Uterus (tissue), 4 donors: ENCODE measurements around the gene LRRN2. TPM values are rescaled to one million over a fixed set of nuclear protein-coding genes. Genes with fewer than 3 reads are reported as not detected.

Source experiments
- DNase-seq, 2 donors: peaks; one replicate each; pipeline ENCODE4 v3.0.0-alpha.2; 2019 to 2020
- H3K27ac ChIP-seq, 2 donors: fragments of 200-600 bp; sonication (generic); 1 replicate in 1 of 2; 2 replicates in 1 of 2; pipeline ENCODE4 v1.5.1; 2016 to 2018
- H3K27me3 ChIP-seq, 2 donors: fragments of 200-600 bp; sonication (generic); one replicate each; pipeline ENCODE4 v1.5.1; 2018 to 2019; ENCODE audit warnings: control low read depth in 1 of 2
- H3K36me3 ChIP-seq, 2 donors: fragments of 200-600 bp; sonication (generic); one replicate each; pipeline ENCODE4 v1.5.1; 2019; ENCODE audit warnings: control low read depth in 1 of 2
- H3K4me1 ChIP-seq, 2 donors: fragments of 200-600 bp; sonication (generic); one replicate each; pipeline ENCODE4 v1.5.1; 2018 to 2019; ENCODE audit warnings: control low read depth in 1 of 2
- H3K4me3 ChIP-seq, 2 donors: fragments of 200-600 bp; sonication (generic); 1 replicate in 1 of 2; 2 replicates in 1 of 2; pipeline ENCODE4 v1.5.1; 2018 to 2019; ENCODE audit warnings: mild to moderate bottlenecking in 1 of 2
- H3K9me3 ChIP-seq, 2 donors: fragments of 200-600 bp; sonication (generic); one replicate each; pipeline ENCODE4 v1.5.1; 2019; ENCODE audit warnings: control low read depth in 1 of 2
- POLR2A ChIP-seq, 2 donors: fragments of 450-650 bp; IDR thresholded peaks; one replicate each; pipeline ENCODE4 v1.6.1; 2016; ENCODE audit warnings: antibody characterized with exemption in 2 of 2, mild to moderate bottlenecking in 1 of 2, moderate library complexity in 1 of 2
- intact Hi-C: fragments of 100-400 bp; cut with DNase I; formaldehyde crosslinking; loops from one replicate; pipeline ENCODE4 v1.15.1; 2023; ENCODE audit warnings: low total_unique reads
- total RNA-seq, 4 donors: library from RNA; depleted of rRNA in 3 of 4; stranded (reverse); fragments of >200 nt in 3 of 4; gene quantifications; one replicate each; pipeline versions ENCODE4 v1.1.0 to v1.2.4, GENCODE V29; 2014 to 2023
- TF ChIP-seq, protein P1 (sequence below), 4 experiments: fragments of 200-600 bp in 2 of 4; fragments of 450-650 bp in 2 of 4; sonication (generic) in 2 of 4; IDR thresholded peaks; one replicate each; pipeline ENCODE4 v1.5.1; 2016 to 2019; ENCODE audit warnings: antibody characterized with exemption in 4 of 4, mild to moderate bottlenecking in 2 of 4, moderate library complexity in 1 of 4
- donor health status: DM: yes; HTN: yes; CAD: no.

Gene LRRN2
- total RNA-seq, 4 donors from 2014 or later: 1.3 to 5.5 (median 3.9) TPM

DNA sequence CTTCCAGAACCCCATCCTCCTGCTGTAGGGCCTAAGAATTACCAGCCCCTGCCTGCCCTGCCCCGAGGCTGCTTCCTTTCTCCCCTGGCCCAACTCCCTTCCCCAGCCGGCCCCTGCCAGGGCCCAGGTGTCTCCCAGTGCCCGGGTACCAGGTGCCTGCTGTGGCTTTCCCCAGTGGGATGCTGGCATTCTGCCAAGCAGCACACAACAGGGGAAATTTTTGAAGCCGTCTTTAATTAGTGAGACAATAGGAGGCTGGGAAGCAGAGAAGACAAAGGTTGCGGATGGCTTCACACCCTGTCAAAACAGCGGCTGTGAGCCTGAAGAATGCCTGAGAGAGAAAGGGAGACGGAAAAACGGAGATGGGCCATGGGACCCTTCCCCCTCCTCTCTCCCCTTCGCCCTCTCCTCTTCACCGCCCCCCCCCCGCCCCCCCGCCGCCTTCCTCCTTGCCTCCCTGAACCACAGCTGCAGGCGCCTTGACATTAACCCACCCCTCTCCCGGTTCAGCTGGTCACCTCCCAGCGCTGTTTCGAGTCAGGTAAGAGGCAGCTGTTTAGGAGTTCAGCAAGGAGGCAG, 33.6 kb downstream of the LRRN2 start:
- no peak overlapping the region for H3K4me3 ChIP-seq
- TF ChIP-seq POLR2A (IDR thresholded peaks at IDR 0.05): no peak
- TF ChIP-seq, protein P1, sequence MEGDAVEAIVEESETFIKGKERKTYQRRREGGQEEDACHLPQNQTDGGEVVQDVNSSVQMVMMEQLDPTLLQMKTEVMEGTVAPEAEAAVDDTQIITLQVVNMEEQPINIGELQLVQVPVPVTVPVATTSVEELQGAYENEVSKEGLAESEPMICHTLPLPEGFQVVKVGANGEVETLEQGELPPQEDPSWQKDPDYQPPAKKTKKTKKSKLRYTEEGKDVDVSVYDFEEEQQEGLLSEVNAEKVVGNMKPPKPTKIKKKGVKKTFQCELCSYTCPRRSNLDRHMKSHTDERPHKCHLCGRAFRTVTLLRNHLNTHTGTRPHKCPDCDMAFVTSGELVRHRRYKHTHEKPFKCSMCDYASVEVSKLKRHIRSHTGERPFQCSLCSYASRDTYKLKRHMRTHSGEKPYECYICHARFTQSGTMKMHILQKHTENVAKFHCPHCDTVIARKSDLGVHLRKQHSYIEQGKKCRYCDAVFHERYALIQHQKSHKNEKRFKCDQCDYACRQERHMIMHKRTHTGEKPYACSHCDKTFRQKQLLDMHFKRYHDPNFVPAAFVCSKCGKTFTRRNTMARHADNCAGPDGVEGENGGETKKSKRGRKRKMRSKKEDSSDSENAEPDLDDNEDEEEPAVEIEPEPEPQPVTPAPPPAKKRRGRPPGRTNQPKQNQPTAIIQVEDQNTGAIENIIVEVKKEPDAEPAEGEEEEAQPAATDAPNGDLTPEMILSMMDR (IDR thresholded peaks at IDR 0.05): no peak
- no peak for DNase-seq
- H3K4me1 ChIP-seq: no peaks in the 10 kb centered on the region
- no peak overlapping the region for H3K27ac ChIP-seq
- no peaks in the 10 kb centered on the region for H3K9me3 ChIP-seq
- no peaks in the 10 kb centered on the region for H3K36me3 ChIP-seq
- intact Hi-C loops: no loop called here
- no peaks in the 10 kb centered on the region for H3K27me3 ChIP-seq

DNA sequence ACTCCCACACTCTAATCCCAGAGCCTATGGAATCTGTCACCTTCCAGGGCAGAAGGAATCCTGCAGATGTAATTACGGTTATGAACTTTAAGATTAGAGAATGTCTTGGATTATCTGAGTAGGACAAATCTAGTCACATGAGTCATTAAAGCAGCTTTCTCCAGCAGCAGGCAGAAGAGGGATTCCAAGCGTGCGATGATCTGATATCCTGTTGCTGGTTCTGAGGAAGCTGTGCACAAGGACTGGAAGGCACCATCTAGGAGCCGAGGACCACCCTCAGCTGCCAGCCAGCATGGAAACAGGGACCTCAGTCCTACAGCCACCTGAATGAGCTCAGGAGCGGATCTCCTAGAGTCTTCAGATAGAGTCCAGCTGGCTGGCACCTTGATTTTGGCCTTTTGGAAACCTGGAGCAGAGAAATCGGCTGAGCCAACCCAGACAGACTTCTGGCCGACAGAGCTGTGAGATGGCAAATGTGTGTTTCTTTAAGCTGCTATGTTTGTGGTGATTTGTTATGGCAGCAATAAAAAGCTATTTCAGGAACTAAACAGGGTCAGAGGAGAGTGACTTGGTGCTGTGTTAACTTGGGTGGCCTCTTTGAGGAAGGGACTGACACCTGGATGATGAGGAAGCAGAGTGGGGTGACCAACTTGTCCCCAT, 34.5 kb downstream of the LRRN2 start:
- intact Hi-C loops: no loop called here
- no peak for DNase-seq
- Histone ChIP-seq H3K36me3 (no peaks in the 10 kb centered on the region), H3K27me3 (no peaks in the 10 kb centered on the region), H3K9me3 (no peaks in the 10 kb centered on the region), H3K4me3 (no peak overlapping the region), H3K4me1 (no peaks in the 10 kb centered on the region), H3K27ac (no peak overlapping the region)
- TF ChIP-seq POLR2A (IDR thresholded peaks at IDR 0.05): no peak
- TF ChIP-seq, protein P1 (IDR thresholded peaks at IDR 0.05): no peak

DNA sequence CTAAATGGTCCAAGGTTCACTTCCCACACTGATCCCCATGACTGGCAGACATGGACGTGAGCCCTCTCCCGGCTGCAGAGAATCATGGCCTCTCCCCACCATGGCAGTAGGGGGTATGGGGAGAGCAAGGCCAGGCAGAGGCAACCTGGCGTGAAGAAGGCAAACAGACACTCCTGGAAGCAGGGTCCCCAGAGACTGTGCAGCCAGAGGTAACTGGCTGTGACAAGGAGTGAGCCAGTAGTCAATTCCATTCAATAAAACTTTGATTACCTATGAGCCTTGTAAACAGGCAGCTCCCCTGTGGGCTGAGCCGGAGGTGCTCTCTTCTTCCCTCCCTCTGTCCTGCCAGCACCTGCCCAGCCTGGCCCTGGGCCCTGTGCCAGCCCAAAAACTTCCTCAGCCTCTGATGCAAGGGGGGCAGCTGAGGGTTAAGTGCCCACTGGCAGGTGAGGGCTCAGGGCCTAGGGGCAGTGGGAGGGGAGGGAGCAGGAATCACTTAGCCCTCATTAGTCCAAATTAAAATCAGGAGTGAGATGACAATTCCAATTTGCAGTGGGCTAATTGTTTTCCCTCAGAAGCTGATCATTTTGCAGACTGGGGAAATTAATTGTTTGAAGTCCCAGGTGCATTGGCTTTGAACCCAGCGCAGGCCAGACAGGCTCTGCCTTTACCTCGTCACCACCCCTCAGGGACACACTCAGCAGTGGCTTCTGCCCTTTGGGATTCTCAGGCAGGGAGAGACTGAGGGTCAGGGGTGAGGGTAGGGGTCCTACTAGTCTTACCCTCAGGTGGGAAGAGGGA, 35.6 kb downstream of the LRRN2 start:
- H3K9me3 ChIP-seq: no peaks in the 10 kb centered on the region
- no peaks in the 10 kb centered on the region for H3K36me3 ChIP-seq
- H3K4me3 ChIP-seq: no peak overlapping the region
- DNase-seq: no peak
- H3K27ac ChIP-seq: no peak overlapping the region
- TF ChIP-seq, protein P1 (IDR thresholded peaks at IDR 0.05): no peak
- TF ChIP-seq POLR2A (IDR thresholded peaks at IDR 0.05): no peak
- H3K27me3 ChIP-seq: no peaks in the 10 kb centered on the region
- H3K4me1 ChIP-seq: no peaks in the 10 kb centered on the region
- intact Hi-C loops: no loop called here

DNA sequence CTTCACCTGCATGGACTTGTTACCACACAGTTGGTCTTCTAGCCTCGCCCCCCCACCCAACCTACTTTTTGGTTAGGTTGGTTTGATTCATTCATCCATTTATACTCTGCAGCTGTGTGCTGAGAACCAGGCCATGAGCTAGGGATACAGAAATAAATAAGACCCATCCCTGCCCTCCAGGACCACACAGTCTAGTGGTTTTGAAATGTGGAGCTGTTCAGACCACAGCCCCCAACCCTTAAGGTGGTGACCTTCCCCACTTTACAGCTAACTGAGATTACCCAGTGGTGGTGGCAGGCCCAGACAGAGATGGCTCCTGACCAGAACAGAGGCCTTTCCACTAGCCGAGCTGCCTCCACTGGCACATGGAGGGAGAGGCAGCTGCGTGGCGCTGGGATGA, 37.0 kb downstream of the LRRN2 start:
- no peak overlapping the region for H3K27ac ChIP-seq
- H3K27me3 ChIP-seq: no peaks in the 10 kb centered on the region
- TF ChIP-seq, protein P1 (IDR thresholded peaks at IDR 0.05): no peak
- TF ChIP-seq POLR2A (IDR thresholded peaks at IDR 0.05): no peak
- H3K4me3 ChIP-seq: no peak overlapping the region
- DNase-seq: no peak
- no peaks in the 10 kb centered on the region for H3K9me3 ChIP-seq
- no peaks in the 10 kb centered on the region for H3K4me1 ChIP-seq
- H3K36me3 ChIP-seq: no peaks in the 10 kb centered on the region
- intact Hi-C loops: no loop called here

DNA sequence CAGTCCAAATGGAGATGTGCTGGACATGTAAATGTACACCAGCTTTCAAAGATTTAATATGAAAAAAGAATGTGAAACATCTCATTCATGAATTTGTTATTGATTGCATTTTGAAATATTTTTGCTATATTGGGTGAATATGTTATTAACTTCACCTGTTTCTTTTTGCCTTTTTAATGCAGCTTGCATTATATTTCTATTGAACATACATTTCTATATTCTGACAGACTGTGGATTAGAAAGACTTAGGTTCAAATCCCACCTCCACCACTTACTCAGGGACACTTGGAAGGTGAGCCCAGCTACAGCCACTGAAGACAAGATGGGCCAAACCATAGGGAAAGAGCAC, 37.8 kb downstream of the LRRN2 start:
- Histone ChIP-seq H3K9me3 (no peaks in the 10 kb centered on the region), H3K27ac (no peak overlapping the region), H3K4me3 (no peak overlapping the region), H3K27me3 (no peaks in the 10 kb centered on the region), H3K36me3 (no peaks in the 10 kb centered on the region), H3K4me1 (no peaks in the 10 kb centered on the region)
- TF ChIP-seq, protein P1 (IDR thresholded peaks at IDR 0.05): no peak
- no peak for TF ChIP-seq POLR2A (IDR thresholded peaks at IDR 0.05)
- intact Hi-C loops: no loop called here
- no peak for DNase-seq
